ENCODE measurements around the gene KCNJ14. TPM values are rescaled to one million over a fixed set of nuclear protein-coding genes. Genes with fewer than 3 reads are reported as not detected.

The KCNJ14 gene
- total RNA-seq, 1 experiment from 2014 or later, result 1.4 TPM

- Histone ChIP-seq H3K9me3 (ENCODE audit: low read length) (no peaks in the 10 kb centered on the region), H3K4me2 (ENCODE audit: low read length) (no peak overlapping the region), H3K4me3 (ENCODE audit: low read length) (no peak overlapping the region), H3K27me3 (ENCODE audit: low read length) (no peaks in the 10 kb centered on the region), H3K79me2 (ENCODE audit: low read length) (no peaks in the 10 kb centered on the region), H2AFZ (ENCODE audit: low read length) (no peak overlapping the region), H4K20me1 (ENCODE audit: low read length) (no peaks in the 10 kb centered on the region), H3K36me3 (ENCODE audit: low read depth, low read length) (no peaks in the 10 kb centered on the region), H3K9ac (ENCODE audit: low read length) (no peak overlapping the region), H3K9me2 (replicated peaks; ENCODE audit: low read length) (no peaks in the 10 kb centered on the region), H3K4me1 (ENCODE audit: insufficient read depth, low read length) (no peaks in the 10 kb centered on the region; the same call in 1 of the 2 replicates), H3K27ac (ENCODE audit: low read length) (no peak overlapping the region), H3F3A (ENCODE audit: low read length, unreplicated experiment) (no peaks in the 10 kb centered on the region)
- ATAC-seq, result peak; percentile 40; the same call in 1 of the 2 replicates
- BruUV-seq (replicated peaks), result no TSS peak
- POLR2A ChIA-PET (ENCODE audit: unreplicated experiment), result no interaction called here
- CTCF ChIA-PET, result no interaction called here
- TF ChIP-seq EZH2 (IDR thresholded peaks at IDR 0.05; ENCODE audit: low read length, unreplicated experiment), result no peak
- TF ChIP-seq CTCF (conservative IDR thresholded peaks at IDR 0.05; ENCODE audit: low read depth, low read length), result no peak
- TF ChIP-seq EZH2phosphoT487 (IDR thresholded peaks at IDR 0.05; ENCODE audit: borderline replicate concordance, low read length), result no peak
- DNase-seq, result peak; percentile 18
- intact Hi-C loops (cut with micrococcal nuclease), result no loop called here
Measured at GRCh38 chr19:48419158-48419920, 36.0 kb upstream of the KCNJ14 start.

- Histone ChIP-seq H3K27me3 (ENCODE audit: low read length) (no peaks in the 10 kb centered on the region), H2AFZ (ENCODE audit: low read length) (no peak overlapping the region), H3K4me3 (ENCODE audit: low read length) (no peak overlapping the region), H3K4me2 (ENCODE audit: low read length) (no peak overlapping the region), H4K20me1 (ENCODE audit: low read length) (no peaks in the 10 kb centered on the region), H3K9ac (ENCODE audit: low read length) (no peak overlapping the region), H3K9me3 (ENCODE audit: low read length) (no peaks in the 10 kb centered on the region), H3K4me1 (ENCODE audit: insufficient read depth, low read length) (peaks cover 6% of the 10 kb centered on the region), H3K79me2 (ENCODE audit: low read length) (no peaks in the 10 kb centered on the region), H3K9me2 (replicated peaks; ENCODE audit: low read length) (no peaks in the 10 kb centered on the region), H3K27ac (ENCODE audit: low read length) (no peak overlapping the region), H3K36me3 (ENCODE audit: low read depth, low read length) (no peaks in the 10 kb centered on the region), H3F3A (ENCODE audit: low read length, unreplicated experiment) (no peaks in the 10 kb centered on the region)
- DNase-seq (no peak), ATAC-seq (no peak)
- no peak for TF ChIP-seq EZH2phosphoT487 (IDR thresholded peaks at IDR 0.05; ENCODE audit: borderline replicate concordance, low read length)
- TF ChIP-seq EZH2 (IDR thresholded peaks at IDR 0.05; ENCODE audit: low read length, unreplicated experiment), result no peak
- TF ChIP-seq CTCF (conservative IDR thresholded peaks at IDR 0.05; ENCODE audit: low read depth, low read length), result no peak
- ChIA-PET POLR2A (ENCODE audit: unreplicated experiment) (no interaction called here), CTCF (no interaction called here)
- intact Hi-C loops (cut with micrococcal nuclease), result no loop called here
- no TSS peak for BruUV-seq (replicated peaks)
Measured at GRCh38 chr19:48421548-48421947, 33.8 kb upstream of the KCNJ14 start.

GRCh38 chr19:48424694-48425219 lies 30.6 kb upstream of the KCNJ14 start:
- Histone ChIP-seq H3K9me2 (replicated peaks; ENCODE audit: low read length) (no peaks in the 10 kb centered on the region), H3K4me2 (ENCODE audit: low read length) (peak overlapping the region; percentile 69), H2AFZ (ENCODE audit: low read length) (peak overlapping the region; percentile 86), H4K20me1 (ENCODE audit: low read length) (no peaks in the 10 kb centered on the region), H3K9me3 (ENCODE audit: low read length) (no peaks in the 10 kb centered on the region), H3K36me3 (ENCODE audit: low read depth, low read length) (no peaks in the 10 kb centered on the region), H3K4me3 (ENCODE audit: low read length) (no peak overlapping the region; the same call in 1 of the 2 replicates), H3K27ac (ENCODE audit: low read length) (peak overlapping the region; percentile 55), H3K79me2 (ENCODE audit: low read length) (no peaks in the 10 kb centered on the region), H3K9ac (ENCODE audit: low read length) (no peak overlapping the region; the same call in 1 of the 2 replicates), H3K27me3 (ENCODE audit: low read length) (no peaks in the 10 kb centered on the region), H3F3A (ENCODE audit: low read length, unreplicated experiment) (no peaks in the 10 kb centered on the region), H3K4me1 (ENCODE audit: insufficient read depth, low read length) (peaks cover 6% of the 10 kb centered on the region)
- intact Hi-C loops (cut with micrococcal nuclease), result no loop called here
- no TSS peak for BruUV-seq (replicated peaks)
- ChIA-PET CTCF (no interaction called here), POLR2A (ENCODE audit: unreplicated experiment) (no interaction called here)
- no peak for TF ChIP-seq CTCF (conservative IDR thresholded peaks at IDR 0.05; ENCODE audit: low read depth, low read length)
- no peak for TF ChIP-seq EZH2 (IDR thresholded peaks at IDR 0.05; ENCODE audit: low read length, unreplicated experiment)
- no peak for TF ChIP-seq EZH2phosphoT487 (IDR thresholded peaks at IDR 0.05; ENCODE audit: borderline replicate concordance, low read length)
- ATAC-seq (peak; percentile 74), DNase-seq (peak; percentile 37)

Measured in PC-3 (cell line).